H1 (cell line): Measurements from ENCODE around the gene UVRAG. TPM values are rescaled to one million over a fixed set of nuclear protein-coding genes. Genes with fewer than 3 reads are reported as not detected.

ENCODE experiments used
- PHF8 ChIP-seq: fragments of 200-600 bp; sonication (generic); conservative IDR thresholded peaks from 2 replicates; pipeline ENCODE4 v1.7.1; 2012; ENCODE audit warnings: low read depth, mild to moderate bottlenecking, inconsistent platforms, low read length, moderate library complexity
- SIRT6 ChIP-seq: IDR thresholded peaks from one replicate; pipeline ENCODE4 v1.7.1; 2012; ENCODE audit warnings: low read length, inconsistent platforms
- polyA plus RNA-seq, 7 experiments: library from polyadenylated mRNA; depleted of rRNA in 3 of 7; stranded (reverse) in 5 of 7; unstranded in 2 of 7; fragments of >200 nt in 5 of 7; fragments of 200-250 nt in 2 of 7; gene quantifications; 1 replicate in 5 of 7; 2 replicates in 1 of 7; 4 replicates in 1 of 7; pipeline versions ENCODE4 v1.2.1 to v1.2.3, GENCODE V29; 2011 to 2013; ENCODE audit warnings: missing spikeins in 2 of 7, mixed read lengths in 2 of 7
- total RNA-seq: library from RNA; stranded (reverse); fragmentation: NEBNext Ultra II Directional; extraction: Animal tissue kit (Norgen Biotek cat#: 25700); gene quantifications from 2 replicates; pipeline ENCODE4 v1.2.1, GENCODE V29; 2021
- TF ChIP-seq, protein P1 (sequence below), 3 experiments: IDR thresholded peaks; 1 replicate in 2 of 3; 2 replicates in 1 of 3; pipeline versions ENCODE4 v1.5.1 to v1.6.1; 2011; ENCODE audit warnings: low read length in 3 of 3, mild to moderate bottlenecking in 3 of 3, inconsistent platforms in 2 of 3, low read depth in 1 of 3, moderate library complexity in 1 of 3; ENCODE audit not compliant: insufficient read depth in 1 of 3; ENCODE audit errors: control extremely low read depth in 1 of 3

Gene UVRAG
- total and polyA plus RNA-seq, 2 of the 8 experiments (the other 6 are each of a cell fraction or from before 2014, with no cell fraction given) = 5.5 to 14.7 TPM

DNA sequence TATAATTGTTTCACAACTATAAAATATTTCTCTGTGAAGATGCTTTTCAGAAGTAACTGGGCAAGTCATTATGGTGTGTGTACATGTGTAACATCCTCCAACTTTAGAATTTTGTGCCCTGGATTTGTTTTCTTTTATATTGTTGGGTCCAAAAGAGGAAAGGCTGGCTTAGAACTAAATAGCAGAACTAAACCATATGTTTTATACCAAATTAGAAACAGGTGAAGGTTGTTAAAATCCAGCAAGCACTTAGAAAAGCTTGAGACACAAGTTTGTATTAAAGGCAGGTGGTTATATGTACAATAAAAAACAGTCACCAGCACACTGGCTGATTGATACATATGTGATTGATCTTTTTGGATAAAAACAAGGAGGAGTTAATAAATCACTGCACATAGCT, 232.8 kb downstream of the UVRAG start (continued):
- TF ChIP-seq PHF8 = no peak
- TF ChIP-seq, protein P1, sequence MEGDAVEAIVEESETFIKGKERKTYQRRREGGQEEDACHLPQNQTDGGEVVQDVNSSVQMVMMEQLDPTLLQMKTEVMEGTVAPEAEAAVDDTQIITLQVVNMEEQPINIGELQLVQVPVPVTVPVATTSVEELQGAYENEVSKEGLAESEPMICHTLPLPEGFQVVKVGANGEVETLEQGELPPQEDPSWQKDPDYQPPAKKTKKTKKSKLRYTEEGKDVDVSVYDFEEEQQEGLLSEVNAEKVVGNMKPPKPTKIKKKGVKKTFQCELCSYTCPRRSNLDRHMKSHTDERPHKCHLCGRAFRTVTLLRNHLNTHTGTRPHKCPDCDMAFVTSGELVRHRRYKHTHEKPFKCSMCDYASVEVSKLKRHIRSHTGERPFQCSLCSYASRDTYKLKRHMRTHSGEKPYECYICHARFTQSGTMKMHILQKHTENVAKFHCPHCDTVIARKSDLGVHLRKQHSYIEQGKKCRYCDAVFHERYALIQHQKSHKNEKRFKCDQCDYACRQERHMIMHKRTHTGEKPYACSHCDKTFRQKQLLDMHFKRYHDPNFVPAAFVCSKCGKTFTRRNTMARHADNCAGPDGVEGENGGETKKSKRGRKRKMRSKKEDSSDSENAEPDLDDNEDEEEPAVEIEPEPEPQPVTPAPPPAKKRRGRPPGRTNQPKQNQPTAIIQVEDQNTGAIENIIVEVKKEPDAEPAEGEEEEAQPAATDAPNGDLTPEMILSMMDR (IDR thresholded peaks at IDR 0.05; ENCODE audit: control extremely low read depth in 1 of 3, insufficient read depth in 1 of 3, low read depth in 1 of 3, low read length in 3 of 3) = no peak
- no peak for TF ChIP-seq SIRT6
